SK-N-MC (cell line): ENCODE results near the gene OLFML2A.

Experiments used
- DNase-seq: peaks from one replicate; pipeline ENCODE4 v3.0.0-alpha.2; 2011; ENCODE audit warnings: low read depth, low spot score
- H3K27ac ChIP-seq: fragments of 200-600 bp; sonication (generic); 2 replicates; pipeline ENCODE4 v1.5.1; 2016; ENCODE audit warnings: mixed run types
- H3K36me3 ChIP-seq: fragments of 200-600 bp; sonication (generic); 2 replicates; pipeline ENCODE4 v1.6.1; 2017; ENCODE audit warnings: antibody characterized with exemption, low read length, mixed read lengths; ENCODE audit not compliant: insufficient read depth
- H3K4me3 ChIP-seq: fragments of 200-600 bp; sonication (generic); 2 replicates; pipeline ENCODE4 v1.5.1; 2016
- H3K9ac ChIP-seq: fragments of 200-600 bp; sonication (generic); 2 replicates; pipeline ENCODE4 v1.8.0; 2017; ENCODE audit warnings: mixed run types, mixed read lengths; ENCODE audit not compliant: insufficient read length
- H3K9me3 ChIP-seq: fragments of 200-600 bp; sonication (generic); 2 replicates; pipeline ENCODE4 v1.6.1; 2017; ENCODE audit warnings: low read depth, mild to moderate bottlenecking, antibody characterized with exemption, low read length, moderate library complexity, mixed read lengths
- EZH2 ChIP-seq: fragments of 200-600 bp; sonication (generic); IDR thresholded peaks from one replicate; pipeline ENCODE4 v1.6.1; 2017; ENCODE audit warnings: antibody characterized with exemption
- FOXP2 ChIP-seq: optimal IDR thresholded peaks from 2 replicates; pipeline ENCODE3; 2011; ENCODE audit warnings: mild to moderate bottlenecking, moderate library complexity; ENCODE audit not compliant: insufficient read depth; ENCODE audit errors: extremely low read length, control extremely low read depth
- POLR2AphosphoS5 ChIP-seq: IDR thresholded peaks from 2 replicates; pipeline ENCODE4 v1.6.1; 2012; ENCODE audit warnings: mild to moderate bottlenecking, low read depth, low read length, borderline replicate concordance

Gene OLFML2A

GRCh38 chr9:124742940-124743339 is 34.0 kb upstream of the OLFML2A start:
- TF ChIP-seq EZH2 = no peak
- no peak for TF ChIP-seq FOXP2
- no peak for TF ChIP-seq POLR2AphosphoS5
- DNase-seq = no peak
- H3K4me3 ChIP-seq = no peak overlapping the region
- no peak overlapping the region for H3K9ac ChIP-seq
- H3K9me3 ChIP-seq = no peaks in the 10 kb centered on the region
- no peaks in the 10 kb centered on the region for H3K36me3 ChIP-seq
- no peak overlapping the region for H3K27ac ChIP-seq

- Histone ChIP-seq H3K27ac (no peak overlapping the region), H3K9me3 (no peaks in the 10 kb centered on the region), H3K36me3 (no peaks in the 10 kb centered on the region), H3K4me3 (no peak overlapping the region), H3K9ac (no peak overlapping the region)
- no peak for DNase-seq
- TF ChIP-seq POLR2AphosphoS5 = no peak
- TF ChIP-seq FOXP2 = no peak
- TF ChIP-seq EZH2 = no peak
Measured at GRCh38 chr9:124743686-124744348, 33.1 kb upstream of the OLFML2A start.

- no peak for TF ChIP-seq POLR2AphosphoS5
- TF ChIP-seq FOXP2 = no peak
- no peak for TF ChIP-seq EZH2
- Histone ChIP-seq H3K36me3 (no peaks in the 10 kb centered on the region), H3K27ac (no peak overlapping the region), H3K9ac (no peak overlapping the region), H3K9me3 (no peaks in the 10 kb centered on the region), H3K4me3 (no peak overlapping the region)
- DNase-seq = no peak
Measured at GRCh38 chr9:124747065-124747464, 29.9 kb upstream of the OLFML2A start.

- Histone ChIP-seq H3K36me3 (no peaks in the 10 kb centered on the region), H3K27ac (no peak overlapping the region), H3K4me3 (no peak overlapping the region), H3K9me3 (no peaks in the 10 kb centered on the region), H3K9ac (no peak overlapping the region)
- no peak for DNase-seq
- TF ChIP-seq FOXP2 (no peak), EZH2 (no peak), POLR2AphosphoS5 (no peak)
Measured at GRCh38 chr9:124749284-124749683, 27.6 kb upstream of the OLFML2A start.

- Histone ChIP-seq H3K27ac (no peak overlapping the region), H3K4me3 (no peak overlapping the region), H3K9me3 (no peaks in the 10 kb centered on the region), H3K9ac (no peak overlapping the region), H3K36me3 (no peaks in the 10 kb centered on the region)
- DNase-seq = no peak
- no peak for TF ChIP-seq POLR2AphosphoS5
- no peak for TF ChIP-seq FOXP2
- no peak for TF ChIP-seq EZH2
Measured at GRCh38 chr9:124749781-124750180, 27.2 kb upstream of the OLFML2A start.

- TF ChIP-seq EZH2 (no peak), POLR2AphosphoS5 (no peak)
- 0 out of 2 replicates have a peak overlapping the region, but pooled peaks have one; percentile 29 for H3K27ac ChIP-seq
- H3K4me3 ChIP-seq = no peak overlapping the region
- no peaks in the 10 kb centered on the region for H3K9me3 ChIP-seq
- no peak overlapping the region for H3K9ac ChIP-seq
- no peaks in the 10 kb centered on the region for H3K36me3 ChIP-seq
- DNase-seq = no peak
Measured at GRCh38 chr9:124752967-124753366, 24.0 kb upstream of the OLFML2A start.

- H3K4me3 ChIP-seq = no peak overlapping the region
- TF ChIP-seq POLR2AphosphoS5 = no peak
- TF ChIP-seq EZH2 = no peak
- no peak for TF ChIP-seq FOXP2
- H3K9me3 ChIP-seq = no peaks in the 10 kb centered on the region
- no peak for DNase-seq
- H3K36me3 ChIP-seq = no peaks in the 10 kb centered on the region
- no peak overlapping the region for H3K9ac ChIP-seq
- no peak overlapping the region for H3K27ac ChIP-seq
Measured at GRCh38 chr9:124754289-124754688, 22.6 kb upstream of the OLFML2A start.

GRCh38 chr9:124755061-124755460 is 21.9 kb upstream of the OLFML2A start:
- TF ChIP-seq FOXP2 = no peak
- no peak for TF ChIP-seq EZH2
- no peak for TF ChIP-seq POLR2AphosphoS5
- Histone ChIP-seq H3K27ac (no peak overlapping the region), H3K4me3 (no peak overlapping the region), H3K9ac (no peak overlapping the region), H3K9me3 (no peaks in the 10 kb centered on the region), H3K36me3 (no peaks in the 10 kb centered on the region)
- no peak for DNase-seq

- Histone ChIP-seq H3K36me3 (no peaks in the 10 kb centered on the region), H3K4me3 (no peak overlapping the region), H3K9ac (no peak overlapping the region), H3K27ac (no peak overlapping the region), H3K9me3 (no peaks in the 10 kb centered on the region)
- TF ChIP-seq EZH2 = no peak
- no peak for TF ChIP-seq POLR2AphosphoS5
- no peak for TF ChIP-seq FOXP2
- no peak for DNase-seq
Measured at GRCh38 chr9:124756011-124756410, 20.9 kb upstream of the OLFML2A start.
